Neural cell (in vitro differentiated cells): ENCODE results near the gene PECR. TPM values are rescaled to one million over a fixed set of nuclear protein-coding genes. Genes with fewer than 3 reads are reported as not detected.

Experiments used
- H2AFZ ChIP-seq: fragments of 200-600, 300-800 bp; sonication (generic), shearing (Covaris generic); 2 replicates; pipeline ENCODE4 v1.6.0; 2014; ENCODE audit warnings: low read depth, mild to moderate bottlenecking, antibody characterized with exemption, low read length, moderate library complexity
- H3F3A ChIP-seq: fragments of 200-600 bp; shearing (Covaris generic); 2 replicates; pipeline ENCODE4 v1.6.1; 2016; ENCODE audit warnings: mild to moderate bottlenecking, moderate library complexity, mixed read lengths, antibody characterized with exemption, low read length; ENCODE audit not compliant: insufficient read depth, poor library complexity, severe bottlenecking
- H3K27ac ChIP-seq: fragments of 200-600, 300-800 bp; sonication (generic), shearing (Covaris generic); 2 replicates; pipeline ENCODE4 v1.5.1; 2014; ENCODE audit warnings: mild to moderate bottlenecking, low read length, moderate library complexity
- H3K27me3 ChIP-seq: fragments of 300-800, 200-600 bp; sonication (generic), shearing (Covaris generic); 2 replicates; pipeline ENCODE4 v1.6.0; 2014; ENCODE audit warnings: mild to moderate bottlenecking, low read depth, low read length, moderate library complexity; ENCODE audit not compliant: insufficient read depth
- H3K36me3 ChIP-seq: fragments of 300-800, 200-600 bp; sonication (generic), shearing (Covaris generic); 2 replicates; pipeline ENCODE4 v1.5.1; 2014; ENCODE audit warnings: mild to moderate bottlenecking, antibody characterized with exemption, low read length, moderate library complexity; ENCODE audit not compliant: insufficient read depth
- H3K4me2 ChIP-seq: fragments of 300-800, 200-600 bp; sonication (generic), shearing (Covaris generic); 2 replicates; pipeline ENCODE4 v1.6.0; 2014; ENCODE audit warnings: mild to moderate bottlenecking, low read length
- H3K4me3 ChIP-seq: fragments of 300-800, 200-600 bp; sonication (generic), shearing (Covaris generic); 2 replicates; pipeline ENCODE4 v1.5.1; 2014; ENCODE audit warnings: mild to moderate bottlenecking, low read length, moderate library complexity
- H3K79me2 ChIP-seq: fragments of 200-600 bp; shearing (Covaris generic); replicated peaks from 2 replicates; pipeline ENCODE4 v1.6.0; 2014; ENCODE audit warnings: mild to moderate bottlenecking, low read length, moderate library complexity; ENCODE audit not compliant: insufficient read depth
- H3K9ac ChIP-seq: fragments of 300-800, 200-600 bp; sonication (generic), shearing (Covaris generic); 2 replicates; pipeline ENCODE4 v1.6.1; 2016; ENCODE audit warnings: mild to moderate bottlenecking, low read length, mixed read lengths
- H3K9me2 ChIP-seq: fragments of 200-600 bp; shearing (Covaris generic); 2 replicates; pipeline ENCODE4 v1.6.1; 2016; ENCODE audit warnings: mild to moderate bottlenecking, low read length, mixed read lengths; ENCODE audit not compliant: insufficient read depth
- H3K9me3 ChIP-seq: fragments of 200-600, 300-800 bp; sonication (generic), shearing (Covaris generic); 2 replicates; pipeline ENCODE4 v1.6.1; 2016; ENCODE audit warnings: mild to moderate bottlenecking, mixed run types, low read length, moderate library complexity, mixed read lengths
- H4K20me1 ChIP-seq: fragments of 200-600 bp; shearing (Covaris generic); 2 replicates; pipeline ENCODE4 v1.6.1; 2016; ENCODE audit warnings: mild to moderate bottlenecking, mixed run types; ENCODE audit not compliant: insufficient read depth
- CTCF ChIP-seq: fragments of 450-650 bp; IDR thresholded peaks from 2 replicates; pipeline ENCODE4 v1.5.1; 2014; ENCODE audit warnings: antibody characterized with exemption, mild to moderate bottlenecking, moderate library complexity; ENCODE audit not compliant: poor library complexity, severe bottlenecking
- EP300 ChIP-seq: fragments of 450-650 bp; conservative IDR thresholded peaks from 2 replicates; pipeline ENCODE4 v1.6.1; 2014; ENCODE audit warnings: antibody characterized with exemption, mild to moderate bottlenecking, moderate library complexity; ENCODE audit not compliant: poor library complexity, severe bottlenecking
- EZH2 ChIP-seq: fragments of 200-600, 300-800 bp; shearing (Covaris generic), sonication (generic); IDR thresholded peaks from 2 replicates; pipeline ENCODE4 v1.6.1; 2014; ENCODE audit warnings: antibody characterized with exemption, low read length, borderline replicate concordance, mild to moderate bottlenecking; ENCODE audit not compliant: insufficient read depth, poor library complexity, severe bottlenecking
- MXI1 ChIP-seq: fragments of 450-650 bp; conservative IDR thresholded peaks from 2 replicates; pipeline ENCODE4 v1.6.1; 2014; ENCODE audit warnings: antibody characterized with exemption, mild to moderate bottlenecking; ENCODE audit not compliant: poor library complexity, severe bottlenecking
- POLR2AphosphoS5 ChIP-seq: IDR thresholded peaks from 2 replicates; pipeline ENCODE4 v1.6.1; 2012
- RAD21 ChIP-seq: fragments of 450-650 bp; conservative IDR thresholded peaks from 2 replicates; pipeline ENCODE4 v1.6.1; 2014; ENCODE audit warnings: antibody characterized with exemption, mild to moderate bottlenecking, moderate library complexity
- REST ChIP-seq: IDR thresholded peaks from 2 replicates; pipeline ENCODE4 v1.6.1; 2012; ENCODE audit warnings: borderline replicate concordance
- SMC3 ChIP-seq: fragments of 450-650 bp; conservative IDR thresholded peaks from 2 replicates; pipeline ENCODE4 v1.6.1; 2014; ENCODE audit warnings: antibody characterized with exemption, mild to moderate bottlenecking, moderate library complexity; ENCODE audit not compliant: poor library complexity
- TAF1 ChIP-seq: IDR thresholded peaks from 2 replicates; pipeline ENCODE4 v1.6.1; 2012; ENCODE audit warnings: low read depth
- polyA plus RNA-seq: library from polyadenylated mRNA; depleted of rRNA; stranded (reverse); fragments of >200 nt; gene quantifications from 2 replicates; pipeline ENCODE4 v1.2.3, GENCODE V29; 2014

The PECR gene
- polyA plus RNA-seq, 1 donor from 2014 or later: 22.1 TPM

GRCh38 chr2:216090369-216090786 lies 8.8 kb upstream of the PECR start:
- Histone ChIP-seq H3K27me3 (no peaks in the 10 kb centered on the region), H3F3A (no peaks in the 10 kb centered on the region), H3K4me3 (no peak overlapping the region)

GRCh38 chr2:216086207-216086893 lies 4.7 kb upstream of the PECR start:
- no peaks in the 10 kb centered on the region for H3K9me3 ChIP-seq
- H3K79me2 ChIP-seq: peaks cover 67% of the 10 kb centered on the region
- H3K9me2 ChIP-seq: no peaks in the 10 kb centered on the region
- no peak for TF ChIP-seq TAF1
- no peak for TF ChIP-seq RAD21
- TF ChIP-seq EP300: no peak
- TF ChIP-seq REST: no peak
- no peak for TF ChIP-seq MXI1

More at GRCh38 chr2:216090369-216090786, 8.8 kb upstream of the PECR start:
- Histone ChIP-seq H3K36me3 (no peaks in the 10 kb centered on the region), H3K9me2 (no peaks in the 10 kb centered on the region), H3K4me2 (no peak overlapping the region), H3K79me2 (peaks cover 34% of the 10 kb centered on the region), H3K9me3 (no peaks in the 10 kb centered on the region), H3K9ac (no peak overlapping the region), H3K27ac (no peak overlapping the region), H2AFZ (no peak overlapping the region), H4K20me1 (no peaks in the 10 kb centered on the region)
- TF ChIP-seq REST (no peak), CTCF (no peak), EZH2 (no peak), SMC3 (no peak), MXI1 (no peak), POLR2AphosphoS5 (no peak), TAF1 (no peak), RAD21 (no peak), EP300 (no peak)

More at GRCh38 chr2:216086207-216086893, 4.7 kb upstream of the PECR start:
- no peak overlapping the region for H3K4me3 ChIP-seq
- no peaks in the 10 kb centered on the region for H3K36me3 ChIP-seq
- H3K9ac ChIP-seq: no peak overlapping the region
- no peak overlapping the region for H2AFZ ChIP-seq
- H3K27me3 ChIP-seq: no peaks in the 10 kb centered on the region
- H3K4me2 ChIP-seq: no peak overlapping the region
- no peaks in the 10 kb centered on the region for H4K20me1 ChIP-seq
- no peak overlapping the region for H3K27ac ChIP-seq
- H3F3A ChIP-seq: peaks cover 12% of the 10 kb centered on the region
